Right lobe of liver (tissue), 4 donors: ENCODE measurements around the gene CAPN7.

Source experiments
- CTCF ChIP-seq, 4 donors: fragments of 200-600 bp in 3 of 4; fragments of 450-650 bp in 1 of 4; IDR thresholded peaks; one replicate each; pipeline versions ENCODE4 v1.5.1 to v1.8.0; 2016 to 2022; ENCODE audit warnings: antibody characterized with exemption in 4 of 4, mild to moderate bottlenecking in 2 of 4
- POLR2A ChIP-seq: fragments of 450-650 bp; IDR thresholded peaks from one replicate; pipeline ENCODE4 v1.6.1; 2017; ENCODE audit warnings: antibody characterized with exemption, mild to moderate bottlenecking
- donor health status: DM: no; HTN: no; CAD: no.
- donor health status: DM: no; HTN: no; CAD: no.
- donor health status: DM: no; HTN: yes; CAD: no.

DNA sequence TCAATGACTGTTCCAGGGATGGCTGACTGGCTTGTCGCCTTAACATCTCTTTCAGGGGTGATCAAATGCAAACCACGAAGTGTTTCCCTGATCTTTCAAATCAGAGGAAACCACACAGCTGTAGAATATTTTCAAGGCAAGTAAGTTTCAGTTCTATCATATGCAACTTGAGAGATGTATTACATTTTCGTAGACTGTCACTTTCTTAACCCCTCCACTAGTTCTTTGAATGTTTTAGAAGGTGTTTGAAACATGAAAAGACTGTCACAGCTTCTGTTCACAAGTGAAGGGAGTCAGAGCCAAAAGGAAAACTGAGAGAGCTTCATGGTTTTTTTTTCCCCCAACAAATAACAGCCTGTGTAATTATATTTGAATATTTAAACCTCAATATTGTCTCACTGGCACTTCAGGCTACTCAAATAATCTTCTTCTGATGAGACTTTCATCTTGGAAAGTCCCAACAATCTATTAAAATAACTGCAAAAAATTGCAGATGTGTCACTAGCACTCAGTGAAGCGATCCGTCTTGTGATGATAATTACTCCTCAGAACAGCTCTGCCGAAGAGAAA, 25.9 kb upstream of the CAPN7 start:
- no peak for TF ChIP-seq CTCF (IDR thresholded peaks at IDR 0.05)
- no peak for TF ChIP-seq POLR2A
